ENCODE measurements around the gene AK3.
A peak's percentile ranks its signal among the peaks of the same experiment; 100 is the strongest.
"Not testable (repeated sequence)": the region's sequence is repeated elsewhere in the genome, so short reads cannot be mapped to it uniquely, and the experiment has no call there.

AK3 gene

DNA sequence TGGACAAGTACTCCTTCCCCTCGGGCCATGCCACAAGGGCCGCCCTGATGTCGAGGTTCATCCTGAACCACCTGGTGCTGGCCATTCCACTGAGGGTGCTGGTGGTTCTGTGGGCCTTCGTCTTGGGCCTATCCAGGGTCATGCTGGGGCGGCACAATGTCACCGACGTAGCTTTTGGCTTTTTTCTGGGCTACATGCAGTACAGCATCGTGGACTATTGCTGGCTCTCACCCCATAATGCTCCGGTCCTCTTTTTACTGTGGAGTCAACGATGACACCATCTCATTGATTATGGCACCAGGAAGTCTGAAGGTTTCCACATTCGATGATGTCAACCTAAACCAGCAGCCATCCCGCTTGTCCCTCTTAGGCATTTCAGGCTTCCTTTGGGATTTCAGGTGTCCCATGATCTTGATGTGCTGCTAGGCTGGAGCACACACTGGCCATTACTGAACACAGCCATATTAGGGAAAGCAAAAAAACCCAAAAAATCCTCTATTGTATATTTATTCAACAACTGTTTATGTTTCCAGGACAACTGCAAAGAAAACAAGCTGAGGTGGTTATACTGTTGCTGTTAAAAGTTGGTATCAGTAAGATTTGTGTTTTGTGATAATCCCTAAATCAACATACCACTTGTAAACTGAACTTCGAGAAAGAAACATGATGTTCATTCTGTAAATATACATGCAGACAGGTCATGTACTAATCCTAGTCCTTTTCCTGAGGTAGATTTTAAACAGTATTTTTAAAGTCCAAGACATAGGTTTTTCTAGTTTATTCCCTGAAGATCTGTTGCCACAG lies 77.8 kb downstream of the AK3 start:
- no peak for DNase-seq

DNA sequence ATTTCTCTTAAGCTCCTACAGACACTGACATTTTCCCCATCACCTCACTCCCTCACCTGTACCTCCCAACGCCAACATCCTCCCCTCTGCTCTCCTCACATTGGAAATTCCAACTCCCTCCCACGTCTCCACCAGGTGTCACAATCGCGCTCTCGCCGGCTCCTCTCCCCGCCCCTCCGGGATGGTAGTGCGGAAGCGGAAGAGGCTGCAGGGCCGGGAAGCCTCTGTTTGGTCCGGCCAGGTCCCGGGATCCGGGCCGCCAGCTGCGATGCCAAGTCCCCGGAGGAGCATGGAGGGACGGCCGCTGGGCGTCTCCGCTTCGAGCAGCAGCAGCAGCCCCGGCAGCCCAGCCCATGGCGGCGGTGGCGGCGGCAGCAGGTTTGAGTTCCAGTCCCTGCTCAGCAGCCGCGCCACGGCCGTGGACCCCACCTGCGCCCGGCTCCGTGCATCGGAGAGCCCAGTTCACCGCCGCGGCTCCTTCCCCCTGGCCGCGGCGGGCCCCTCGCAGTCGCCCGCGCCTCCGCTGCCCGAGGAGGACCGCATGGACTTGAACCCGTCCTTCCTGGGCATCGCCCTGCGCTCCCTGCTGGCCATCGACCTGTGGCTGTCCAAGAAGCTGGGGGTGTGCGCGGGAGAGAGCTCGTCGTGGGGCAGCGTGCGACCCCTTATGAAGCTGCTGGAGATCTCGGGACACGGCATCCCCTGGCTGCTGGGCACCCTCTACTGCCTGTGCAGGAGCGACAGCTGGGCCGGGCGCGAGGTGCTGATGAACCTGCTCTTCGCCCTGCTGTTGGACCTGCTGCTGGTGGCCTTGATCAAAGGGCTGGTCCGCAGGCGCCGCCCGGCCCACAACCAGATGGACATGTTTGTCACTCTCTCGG lies 78.7 kb downstream of the AK3 start, which contains the start of gene PLPP6:
Gene PLPP6, plus strand, starts transcription at position 187 of the 881 bp plus-strand sequence. Its CDS starts 82 bp downstream, at position 269.
- DNase-seq = peak; percentile 91

DNA sequence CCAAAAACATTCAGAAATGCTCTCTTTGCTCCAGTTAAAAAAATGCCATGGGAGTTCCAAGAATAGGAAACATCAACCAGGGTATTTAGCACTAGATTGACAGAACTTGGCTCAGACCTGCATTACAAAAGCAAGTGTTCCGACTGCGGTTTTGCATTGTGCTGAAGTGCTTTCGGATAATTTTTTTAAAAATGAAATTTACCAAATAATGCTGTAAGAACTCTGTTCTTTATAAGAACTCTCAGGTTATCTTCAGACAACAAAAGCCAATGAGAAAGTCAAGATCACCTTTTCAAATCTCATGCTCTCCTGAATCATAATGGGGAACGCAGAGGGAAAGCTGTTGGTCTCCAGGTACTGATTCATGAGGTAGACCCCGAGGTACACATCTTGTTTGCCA lies 79.4 kb downstream of the AK3 start:
- DNase-seq = no peak

DNA sequence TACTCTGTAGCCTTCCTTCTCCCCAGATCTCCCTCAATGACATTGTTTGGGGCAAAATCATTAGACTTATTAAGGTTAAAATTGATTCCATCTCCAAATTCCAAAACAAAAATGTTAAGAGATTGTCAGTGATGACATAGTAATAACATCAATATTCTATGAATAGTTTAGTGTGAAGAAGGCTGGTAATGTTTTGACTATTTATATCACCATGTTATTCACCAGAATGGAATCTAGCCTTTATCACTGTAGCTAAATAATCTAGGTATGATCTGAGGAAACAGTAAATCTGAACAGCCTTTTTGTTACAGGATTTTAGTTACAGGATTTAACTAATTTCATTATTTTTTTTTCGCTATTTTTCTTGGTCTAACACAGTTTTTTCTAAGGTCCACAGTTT lies 79.8 kb downstream of the AK3 start:
- no peak for DNase-seq

DNA sequence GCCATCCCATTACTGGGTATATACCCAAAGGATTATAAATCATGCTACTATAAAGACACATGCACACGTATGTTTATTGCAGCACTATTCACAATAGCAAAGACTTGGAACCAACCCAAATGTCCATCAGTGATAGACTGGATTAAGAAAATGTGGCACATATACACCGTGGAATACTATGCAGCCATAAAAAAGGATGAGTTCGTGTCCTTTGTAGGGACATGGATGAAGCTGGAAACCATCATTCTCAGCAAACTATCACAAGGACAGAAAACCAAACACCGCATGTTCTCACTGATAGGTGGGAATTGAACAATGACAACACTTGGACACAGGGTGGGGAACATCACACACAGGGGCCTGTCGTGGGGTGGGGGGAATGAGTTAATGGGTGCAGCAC lies 80.3 kb downstream of the AK3 start:
- not testable (repeated sequence) for DNase-seq

All from COR-L47 (cell line).